NCI-H146 (cell line): Measurements from ENCODE around the gene ZNF525.
"Not testable (repeated sequence)": the region's sequence is repeated elsewhere in the genome, so short reads cannot be mapped to it uniquely, and the experiment has no call there.

Source experiments
- DNase-seq: peaks from one replicate; lab custom pipeline; 2025; lab: John Stamatoyannopoulos, UW

ZNF525 gene

GRCh38 chr19:53395840-53396524 is 30.5 kb downstream of the ZNF525 start:
- DNase-seq, result peak; percentile 7

GRCh38 chr19:53396525-53396868 is 31.0 kb downstream of the ZNF525 start:
- no peak for DNase-seq

DNA sequence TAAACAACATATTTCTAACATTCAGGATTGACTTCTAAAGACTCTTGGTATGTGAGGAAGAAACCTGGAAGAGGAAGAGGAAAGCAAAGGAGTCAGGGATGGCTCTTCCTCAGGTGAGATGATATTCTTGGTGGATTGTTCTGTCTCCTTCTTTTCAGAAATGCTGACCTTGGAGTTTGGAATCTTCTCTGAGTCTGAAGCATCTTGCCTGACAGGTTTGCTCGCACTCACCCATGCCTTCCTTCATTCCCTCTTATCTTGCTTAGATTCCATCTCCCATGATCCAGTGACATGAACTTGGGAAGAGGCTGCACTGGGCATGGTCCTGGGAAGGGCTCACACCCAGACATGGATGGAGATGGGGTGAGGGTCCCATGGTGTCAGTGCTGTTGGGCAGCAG is 32.4 kb downstream of the ZNF525 start:
- not testable (repeated sequence) for DNase-seq

DNA sequence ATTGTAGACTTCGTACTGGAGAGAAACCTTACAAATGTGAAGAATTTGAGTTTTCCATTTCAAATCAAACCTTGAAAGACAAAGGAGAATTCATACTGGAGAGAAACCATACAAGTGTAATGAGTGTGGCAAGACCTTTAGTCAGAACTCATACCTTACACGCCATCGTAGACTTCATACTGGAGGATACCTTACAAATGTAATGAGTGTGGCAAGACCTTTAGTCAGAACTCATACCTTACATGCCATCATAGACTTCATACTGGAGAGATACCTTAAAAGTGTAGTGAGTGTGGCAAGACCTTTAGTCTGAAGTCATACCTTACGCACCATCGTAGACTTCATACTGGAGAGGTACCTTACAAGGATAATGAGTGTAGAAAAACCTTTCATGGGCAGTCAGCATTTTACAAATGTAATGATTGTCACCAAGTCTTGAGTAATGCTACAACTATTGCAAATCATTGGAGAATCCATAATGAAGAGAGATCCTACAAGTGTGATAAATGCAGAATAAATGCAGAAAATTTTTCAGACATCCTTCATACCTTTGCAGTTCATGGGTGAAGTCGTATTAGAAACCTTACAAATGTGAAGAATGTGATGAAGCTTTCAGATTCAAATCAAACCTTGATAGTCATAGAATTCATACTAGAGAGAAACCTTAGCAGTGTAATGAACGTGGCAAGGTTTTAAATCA is 44.1 kb downstream of the ZNF525 start:
- DNase-seq, result no peak

DNA sequence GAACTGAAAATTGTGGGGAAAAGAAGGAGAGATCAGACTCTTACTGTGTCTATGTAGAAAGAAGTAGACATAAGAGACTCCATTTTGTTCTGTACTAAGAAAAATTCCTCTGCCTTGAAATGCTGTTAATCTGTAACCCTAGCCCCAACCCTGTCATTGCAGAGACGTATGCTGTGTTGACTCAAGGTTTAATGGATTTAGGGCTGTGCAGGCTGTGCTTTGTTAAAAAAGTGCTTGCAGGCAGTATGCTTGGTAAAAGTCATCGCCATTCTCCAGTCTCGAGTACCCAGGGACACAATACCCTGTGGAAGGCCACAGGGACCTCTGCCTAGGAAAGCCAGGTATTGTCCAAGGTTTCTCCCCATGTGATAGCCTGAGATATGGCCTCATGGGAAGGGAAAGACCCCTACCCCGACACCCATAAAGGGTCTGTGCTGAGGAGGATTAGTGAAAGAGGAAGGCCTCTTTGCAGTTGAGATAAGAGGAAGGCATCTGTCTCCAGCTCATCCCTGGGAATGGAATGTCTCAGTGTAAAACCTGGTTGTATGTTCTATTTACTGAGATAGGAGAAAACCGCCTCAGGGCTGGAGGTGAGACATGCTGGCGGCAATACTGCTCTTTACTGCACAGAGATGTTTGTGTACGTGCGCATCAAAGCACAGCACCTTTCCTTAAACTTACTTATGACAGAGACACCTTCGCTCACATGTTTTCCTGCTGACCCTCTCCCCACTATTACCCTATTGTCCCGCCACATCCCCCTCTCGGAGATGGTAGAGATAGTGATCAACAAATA is 55.2 kb downstream of the ZNF525 start:
- not testable (repeated sequence) for DNase-seq

DNA sequence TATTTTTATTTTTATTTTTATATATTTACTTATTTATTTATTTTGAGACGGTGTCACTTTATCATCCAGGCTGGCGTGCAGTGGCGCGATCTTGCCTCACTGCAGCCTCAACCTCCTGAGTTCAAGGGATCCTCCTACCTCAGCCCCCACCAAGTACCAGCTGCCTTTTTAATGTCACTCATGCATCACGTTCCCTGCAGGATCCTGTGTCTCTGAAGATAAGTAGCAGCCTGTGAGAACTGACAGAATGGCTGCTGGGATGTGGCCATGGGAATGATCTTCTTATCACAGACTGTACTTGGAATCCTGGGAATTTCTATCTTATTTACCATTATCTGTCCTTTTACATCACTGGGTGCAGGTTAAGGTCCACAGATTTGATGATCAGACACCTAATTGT is 57.0 kb downstream of the ZNF525 start:
- peak; percentile 55 for DNase-seq

- DNase-seq, result peak; percentile 74
Observed at GRCh38 chr19:53423074-53423473, 57.6 kb downstream of the ZNF525 start.

DNA sequence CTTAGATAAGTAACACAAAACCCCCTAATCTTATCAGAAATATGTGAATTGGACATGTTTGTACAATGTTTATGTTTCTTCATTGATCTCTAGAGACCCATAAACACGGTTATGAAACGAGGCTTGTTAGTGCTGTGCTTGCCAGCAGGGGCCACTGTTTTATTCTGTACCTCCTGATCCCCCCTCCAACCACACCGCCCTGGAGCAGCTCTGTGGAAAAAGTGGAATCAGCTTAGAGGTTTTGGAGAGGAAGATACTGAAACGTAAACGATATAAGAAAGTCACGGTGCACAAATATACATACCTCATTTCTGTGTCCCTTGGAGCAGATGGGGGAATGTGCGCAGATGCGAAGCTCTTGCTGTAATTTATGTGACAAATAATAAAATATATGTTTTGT is 58.2 kb downstream of the ZNF525 start:
- DNase-seq, result peak; percentile 43

- peak; percentile 80 for DNase-seq
Observed at GRCh38 chr19:53424968-53425597, 59.6 kb downstream of the ZNF525 start.

DNA sequence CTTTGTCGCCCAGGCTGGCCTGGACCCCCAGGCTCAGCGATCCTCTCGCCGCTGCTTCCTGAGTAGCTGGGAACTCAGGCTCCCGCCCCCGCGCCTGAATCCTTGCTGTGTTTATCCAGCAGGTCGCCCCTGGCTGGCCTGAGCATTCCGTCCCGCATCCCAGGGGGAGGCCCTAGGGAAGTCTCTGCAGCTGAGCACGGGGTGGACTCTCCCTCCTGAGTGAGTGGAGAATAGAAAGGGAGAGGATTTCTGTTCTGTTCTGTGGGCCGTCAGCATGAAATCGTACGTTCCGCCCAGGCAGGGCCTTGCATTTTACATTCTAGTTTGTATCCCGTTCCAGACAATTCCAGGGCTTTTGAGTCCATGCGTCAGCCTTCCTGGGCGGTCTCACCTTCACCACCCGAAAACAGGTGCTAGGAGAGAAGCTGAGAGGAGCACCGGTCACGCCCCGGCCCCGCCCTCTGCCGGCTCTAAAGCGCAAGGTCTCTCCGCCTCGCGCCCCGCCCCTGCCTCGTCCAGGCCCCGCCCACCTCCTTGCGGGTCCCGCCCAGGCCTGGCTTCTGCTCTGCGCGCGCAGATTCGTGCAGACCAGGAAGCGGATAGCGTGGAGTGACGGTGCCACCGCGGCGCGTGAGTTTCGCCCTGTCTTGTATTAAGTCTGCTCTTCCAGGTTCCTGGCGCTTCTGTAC is 66.0 kb downstream of the ZNF525 start, which contains the start of gene ZNF761:
Gene ZNF761 (plus strand): TSS at position 586 of the 689 bp plus-strand sequence. CDS start 15,285 bp downstream, outside the sequence.
- peak; percentile 98 for DNase-seq

DNA sequence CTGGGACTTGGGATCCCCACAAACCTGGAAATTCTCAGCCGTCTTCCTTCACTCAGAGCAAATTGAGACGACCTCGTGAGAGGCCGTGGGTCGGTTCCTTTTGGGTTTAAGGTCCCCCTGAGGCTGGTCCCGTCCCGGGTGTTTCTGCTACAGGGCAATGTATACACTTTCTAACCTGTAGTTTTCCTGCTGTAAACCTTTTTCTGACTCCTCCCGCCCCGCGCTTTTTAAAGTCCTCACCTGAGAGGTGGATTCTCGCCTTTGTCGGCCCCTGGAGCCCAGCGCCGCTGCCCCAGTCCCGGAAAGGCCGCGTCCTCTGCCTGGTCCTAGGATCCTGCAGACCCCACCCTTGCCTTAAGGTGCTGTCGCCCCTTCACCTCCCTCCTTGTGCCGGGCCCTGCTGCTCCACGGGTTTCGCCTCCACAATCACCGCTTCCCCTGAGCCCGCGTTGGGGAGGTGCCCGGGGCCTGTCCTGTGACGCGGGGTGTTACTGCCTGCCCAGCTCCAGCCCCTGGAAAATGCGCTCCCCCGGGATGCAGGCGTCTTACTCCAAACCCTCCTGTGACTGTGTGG is 66.7 kb downstream of the ZNF525 start:
- DNase-seq, result peak; percentile 37
